ENCODE measurements around the gene ZNF778. TPM values are rescaled to one million over a fixed set of nuclear protein-coding genes. Genes with fewer than 3 reads are reported as not detected.
A peak's percentile ranks its signal among the peaks of the same experiment; 100 is the strongest.

Gene ZNF778
- total RNA-seq, 1 donor from 2014 or later, result 15.5 TPM

DNA sequence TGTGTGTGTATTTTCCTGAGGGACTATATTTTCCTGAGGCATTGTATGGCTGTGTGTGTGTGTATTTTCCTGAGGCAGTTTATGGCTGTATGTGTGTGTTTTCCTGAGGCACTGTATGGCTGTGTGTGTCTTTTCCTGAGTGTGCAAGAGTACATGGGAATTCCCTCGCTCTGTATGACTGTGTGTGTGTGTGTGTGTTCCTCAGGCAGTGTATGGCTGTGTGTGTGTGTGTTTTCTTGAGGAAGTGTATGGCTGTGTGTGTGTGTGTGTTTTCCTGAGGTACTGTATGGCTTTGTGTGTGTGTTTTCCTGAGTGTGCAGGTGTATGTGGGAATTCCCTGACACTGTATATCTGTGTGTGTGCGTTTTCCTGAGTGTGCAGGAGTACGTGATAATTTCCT lies 4.1 kb downstream of the ZNF778 start:
- no peak for DNase-seq (ENCODE audit: low read depth, low spot score)
- Mint-ChIP-seq H3K9me3 (no peaks in the 10 kb centered on the region), H3K36me3 (ENCODE audit: low read depth) (peaks cover 18% of the 10 kb centered on the region), H3K27me3 (ENCODE audit: low read depth) (no peaks in the 10 kb centered on the region), H3K4me3 (peak overlapping the region; percentile 17), H3K4me1 (peaks cover 9% of the 10 kb centered on the region), H3K27ac (ENCODE audit: unreplicated experiment) (no peak overlapping the region)
- TF ChIP-seq, protein P1, sequence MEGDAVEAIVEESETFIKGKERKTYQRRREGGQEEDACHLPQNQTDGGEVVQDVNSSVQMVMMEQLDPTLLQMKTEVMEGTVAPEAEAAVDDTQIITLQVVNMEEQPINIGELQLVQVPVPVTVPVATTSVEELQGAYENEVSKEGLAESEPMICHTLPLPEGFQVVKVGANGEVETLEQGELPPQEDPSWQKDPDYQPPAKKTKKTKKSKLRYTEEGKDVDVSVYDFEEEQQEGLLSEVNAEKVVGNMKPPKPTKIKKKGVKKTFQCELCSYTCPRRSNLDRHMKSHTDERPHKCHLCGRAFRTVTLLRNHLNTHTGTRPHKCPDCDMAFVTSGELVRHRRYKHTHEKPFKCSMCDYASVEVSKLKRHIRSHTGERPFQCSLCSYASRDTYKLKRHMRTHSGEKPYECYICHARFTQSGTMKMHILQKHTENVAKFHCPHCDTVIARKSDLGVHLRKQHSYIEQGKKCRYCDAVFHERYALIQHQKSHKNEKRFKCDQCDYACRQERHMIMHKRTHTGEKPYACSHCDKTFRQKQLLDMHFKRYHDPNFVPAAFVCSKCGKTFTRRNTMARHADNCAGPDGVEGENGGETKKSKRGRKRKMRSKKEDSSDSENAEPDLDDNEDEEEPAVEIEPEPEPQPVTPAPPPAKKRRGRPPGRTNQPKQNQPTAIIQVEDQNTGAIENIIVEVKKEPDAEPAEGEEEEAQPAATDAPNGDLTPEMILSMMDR (conservative IDR thresholded peaks at IDR 0.05), result no peak

DNA sequence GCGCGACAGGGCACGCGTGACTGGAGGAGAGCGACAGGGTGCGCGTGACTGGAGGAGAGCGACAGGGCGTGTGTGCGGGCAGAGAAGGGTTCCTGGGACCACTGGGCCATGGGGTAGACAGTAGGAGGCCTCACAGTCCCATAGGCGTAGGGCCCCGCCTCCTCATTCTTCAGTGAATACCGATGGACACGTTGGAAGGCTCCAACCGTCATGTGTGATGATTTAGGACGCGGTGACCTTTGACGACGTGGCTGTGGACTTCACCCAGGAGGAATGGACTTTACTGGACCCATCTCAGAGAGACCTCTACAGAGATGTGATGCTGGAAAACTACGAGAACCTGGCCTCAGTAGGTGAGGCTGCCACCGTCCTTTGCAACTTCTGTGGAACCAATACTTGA lies 5.4 kb downstream of the ZNF778 start:
- Mint-ChIP-seq H3K9me3 (no peaks in the 10 kb centered on the region), H3K27me3 (ENCODE audit: low read depth) (no peaks in the 10 kb centered on the region), H3K4me3 (no peak overlapping the region), H3K4me1 (peaks cover 7% of the 10 kb centered on the region), H3K36me3 (ENCODE audit: low read depth) (peaks cover 30% of the 10 kb centered on the region), H3K27ac (ENCODE audit: unreplicated experiment) (no peak overlapping the region)
- TF ChIP-seq, protein P1 (conservative IDR thresholded peaks at IDR 0.05), result no peak
- DNase-seq (ENCODE audit: low read depth, low spot score), result no peak

DNA sequence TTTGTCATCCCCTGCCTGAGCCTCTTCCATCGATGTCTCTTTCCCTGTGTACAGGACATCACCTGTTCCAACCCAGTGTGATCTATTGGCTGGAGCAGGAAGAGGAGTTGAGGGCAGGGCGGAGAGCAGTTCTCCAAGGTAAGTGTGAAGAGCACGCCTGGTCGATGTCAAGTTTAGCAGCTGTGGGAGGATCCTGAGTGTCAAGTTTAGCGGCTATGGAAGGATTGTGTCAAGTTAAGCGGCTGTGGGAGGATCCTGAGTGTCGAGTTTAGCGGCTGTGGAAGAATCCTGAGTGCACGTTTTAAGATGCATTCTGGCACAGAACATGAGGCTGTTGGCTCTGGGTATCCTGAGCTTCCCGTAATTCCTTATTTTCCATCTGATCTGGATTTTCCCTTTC lies 7.2 kb downstream of the ZNF778 start:
- Mint-ChIP-seq H3K4me1 (no peaks in the 10 kb centered on the region), H3K27me3 (ENCODE audit: low read depth) (no peaks in the 10 kb centered on the region), H3K4me3 (no peak overlapping the region), H3K9me3 (peaks cover 4% of the 10 kb centered on the region), H3K36me3 (ENCODE audit: low read depth) (peaks cover 44% of the 10 kb centered on the region), H3K27ac (ENCODE audit: unreplicated experiment) (no peak overlapping the region)
- no peak for DNase-seq (ENCODE audit: low read depth, low spot score)
- TF ChIP-seq, protein P1 (conservative IDR thresholded peaks at IDR 0.05), result no peak

DNA sequence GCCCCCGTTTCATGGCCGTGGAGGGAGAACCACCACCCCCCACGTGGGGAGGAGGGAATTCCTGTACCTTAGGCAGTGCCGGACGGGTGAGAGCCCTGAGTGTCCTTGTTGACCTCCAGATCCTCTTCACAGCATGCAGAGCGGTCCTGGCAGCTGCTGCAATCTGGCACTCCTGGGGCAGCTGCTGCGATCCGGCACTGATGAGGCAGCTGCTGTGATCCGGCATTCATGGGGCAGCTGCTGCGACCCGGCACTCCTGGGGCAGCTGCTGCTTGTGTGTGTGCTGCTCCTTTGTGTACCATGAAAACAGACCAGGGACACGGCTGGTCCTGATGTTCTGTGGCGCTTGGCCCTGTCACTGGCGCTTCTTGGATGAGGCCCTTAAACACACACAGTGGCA lies 12.8 kb downstream of the ZNF778 start:
- no peak overlapping the region for H3K4me3 Mint-ChIP-seq
- DNase-seq (ENCODE audit: low read depth, low spot score), result no peak
- peaks cover 4% of the 10 kb centered on the region for H3K9me3 Mint-ChIP-seq
- no peaks in the 10 kb centered on the region for H3K4me1 Mint-ChIP-seq
- peaks cover 61% of the 10 kb centered on the region for H3K36me3 Mint-ChIP-seq (ENCODE audit: low read depth)
- TF ChIP-seq, protein P1 (conservative IDR thresholded peaks at IDR 0.05), result no peak
- H3K27me3 Mint-ChIP-seq (ENCODE audit: low read depth), result no peaks in the 10 kb centered on the region
- H3K27ac Mint-ChIP-seq (ENCODE audit: unreplicated experiment), result no peak overlapping the region

DNA sequence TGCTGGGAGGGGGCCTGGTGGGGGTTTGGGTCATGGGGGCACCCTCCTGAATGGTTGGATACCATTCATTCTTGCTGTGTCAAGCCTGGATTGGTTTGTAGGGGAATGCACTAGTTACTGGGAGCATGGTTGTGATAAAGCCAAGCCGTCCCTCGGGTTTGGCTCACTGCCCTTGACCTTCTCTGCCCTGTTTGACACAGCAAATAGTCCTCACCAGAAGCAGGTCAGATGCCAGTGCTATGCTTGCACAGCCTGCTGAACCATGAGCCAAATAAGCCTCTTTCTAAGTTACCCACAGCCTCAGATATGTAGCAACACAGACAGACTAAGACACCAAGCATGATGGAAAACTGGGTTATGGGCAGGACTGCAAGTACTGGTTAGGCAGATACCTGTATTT lies 14.6 kb downstream of the ZNF778 start:
- Mint-ChIP-seq H3K4me1 (no peaks in the 10 kb centered on the region), H3K36me3 (ENCODE audit: low read depth) (peaks cover 49% of the 10 kb centered on the region), H3K27ac (ENCODE audit: unreplicated experiment) (no peak overlapping the region), H3K4me3 (no peak overlapping the region), H3K27me3 (ENCODE audit: low read depth) (no peaks in the 10 kb centered on the region), H3K9me3 (peaks cover 4% of the 10 kb centered on the region)
- TF ChIP-seq, protein P1 (conservative IDR thresholded peaks at IDR 0.05), result no peak
- DNase-seq (ENCODE audit: low read depth, low spot score), result no peak

Data from neural crest cell (in vitro differentiated cells).